Measurements from ENCODE around the gene ACBD4.

ACBD4 gene, protein sequence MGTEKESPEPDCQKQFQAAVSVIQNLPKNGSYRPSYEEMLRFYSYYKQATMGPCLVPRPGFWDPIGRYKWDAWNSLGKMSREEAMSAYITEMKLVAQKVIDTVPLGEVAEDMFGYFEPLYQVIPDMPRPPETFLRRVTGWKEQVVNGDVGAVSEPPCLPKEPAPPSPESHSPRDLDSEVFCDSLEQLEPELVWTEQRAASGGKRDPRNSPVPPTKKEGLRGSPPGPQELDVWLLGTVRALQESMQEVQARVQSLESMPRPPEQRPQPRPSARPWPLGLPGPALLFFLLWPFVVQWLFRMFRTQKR

DNA sequence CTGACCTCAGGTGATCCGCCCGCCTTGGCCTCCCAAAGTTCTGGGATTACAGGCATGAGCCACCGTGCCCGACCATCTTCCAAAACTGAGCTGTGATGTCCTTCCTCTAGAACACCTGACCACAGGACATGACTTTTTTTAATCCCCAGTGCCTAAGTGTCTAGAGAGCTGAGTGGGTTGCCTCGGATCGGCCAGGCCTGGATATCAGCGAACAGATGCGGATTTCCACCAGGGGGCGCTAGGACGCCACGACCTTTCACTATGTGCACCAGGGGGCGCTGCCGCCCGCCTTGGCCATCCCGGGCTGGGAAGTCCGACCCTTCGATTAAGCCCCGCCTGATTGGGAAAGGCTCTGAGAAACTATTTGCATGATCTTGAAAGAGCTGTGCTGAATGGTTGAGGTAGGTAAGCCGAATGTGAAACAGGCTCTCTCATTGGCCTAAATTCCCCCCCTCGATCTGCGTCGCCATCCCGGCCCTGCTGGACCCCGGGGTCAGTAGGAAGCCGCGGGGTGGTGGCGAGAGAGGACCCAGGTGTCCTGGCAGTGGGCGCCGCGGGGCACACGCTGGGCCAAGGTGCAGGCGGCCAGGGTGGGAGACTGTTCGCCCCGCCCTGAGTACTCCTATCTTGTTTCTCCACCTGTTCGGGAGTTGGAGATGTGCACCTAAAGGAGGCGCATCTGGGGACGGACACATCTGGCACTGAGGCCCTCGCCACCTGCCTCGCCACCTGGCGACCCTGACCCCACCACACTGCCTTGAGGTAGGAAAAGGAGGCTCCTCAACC, at the start of gene ACBD4:
Gene ACBD4, plus strand, starts transcription at position 496 of the 786 bp plus-strand sequence. CDS start 458 bp downstream, outside the sequence.
- TF ChIP-seq, protein P1, sequence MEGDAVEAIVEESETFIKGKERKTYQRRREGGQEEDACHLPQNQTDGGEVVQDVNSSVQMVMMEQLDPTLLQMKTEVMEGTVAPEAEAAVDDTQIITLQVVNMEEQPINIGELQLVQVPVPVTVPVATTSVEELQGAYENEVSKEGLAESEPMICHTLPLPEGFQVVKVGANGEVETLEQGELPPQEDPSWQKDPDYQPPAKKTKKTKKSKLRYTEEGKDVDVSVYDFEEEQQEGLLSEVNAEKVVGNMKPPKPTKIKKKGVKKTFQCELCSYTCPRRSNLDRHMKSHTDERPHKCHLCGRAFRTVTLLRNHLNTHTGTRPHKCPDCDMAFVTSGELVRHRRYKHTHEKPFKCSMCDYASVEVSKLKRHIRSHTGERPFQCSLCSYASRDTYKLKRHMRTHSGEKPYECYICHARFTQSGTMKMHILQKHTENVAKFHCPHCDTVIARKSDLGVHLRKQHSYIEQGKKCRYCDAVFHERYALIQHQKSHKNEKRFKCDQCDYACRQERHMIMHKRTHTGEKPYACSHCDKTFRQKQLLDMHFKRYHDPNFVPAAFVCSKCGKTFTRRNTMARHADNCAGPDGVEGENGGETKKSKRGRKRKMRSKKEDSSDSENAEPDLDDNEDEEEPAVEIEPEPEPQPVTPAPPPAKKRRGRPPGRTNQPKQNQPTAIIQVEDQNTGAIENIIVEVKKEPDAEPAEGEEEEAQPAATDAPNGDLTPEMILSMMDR (IDR thresholded peaks at IDR 0.05; ENCODE audit: low read depth, low read length, missing control alignments): peak; percentile 100
- peak; percentile 95 for DNase-seq (ENCODE audit: low read depth)
- in situ Hi-C loops (cut with HindIII; ENCODE audit: low sequenced_read_pairs): no loop called here
- peak within 1 kb of the TSS; percentile 53 for H3K4me3 ChIP-seq (ENCODE audit: low read depth, low read length)

DNA sequence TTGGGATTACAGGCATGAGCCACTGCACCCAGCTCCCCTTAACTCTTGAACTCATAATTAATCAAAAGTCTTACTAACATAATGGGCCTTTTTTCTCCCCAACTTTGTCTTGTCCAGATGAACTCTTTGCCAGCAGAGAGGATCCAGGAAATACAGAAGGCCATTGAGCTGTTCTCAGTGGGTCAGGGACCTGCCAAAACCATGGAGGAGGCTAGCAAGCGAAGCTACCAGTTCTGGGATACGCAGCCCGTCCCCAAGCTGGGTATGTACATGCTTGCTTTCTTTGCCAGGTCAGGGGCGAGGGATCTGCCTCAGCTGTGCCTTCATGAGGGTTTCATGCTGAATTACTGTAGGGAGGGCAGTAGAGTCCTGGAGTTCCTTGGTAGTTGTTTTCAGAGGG, 49.1 kb upstream of the ACBD4 start:
- no peak for DNase-seq (ENCODE audit: low read depth)
- in situ Hi-C loops (cut with HindIII; ENCODE audit: low sequenced_read_pairs): no loop called here

DNA sequence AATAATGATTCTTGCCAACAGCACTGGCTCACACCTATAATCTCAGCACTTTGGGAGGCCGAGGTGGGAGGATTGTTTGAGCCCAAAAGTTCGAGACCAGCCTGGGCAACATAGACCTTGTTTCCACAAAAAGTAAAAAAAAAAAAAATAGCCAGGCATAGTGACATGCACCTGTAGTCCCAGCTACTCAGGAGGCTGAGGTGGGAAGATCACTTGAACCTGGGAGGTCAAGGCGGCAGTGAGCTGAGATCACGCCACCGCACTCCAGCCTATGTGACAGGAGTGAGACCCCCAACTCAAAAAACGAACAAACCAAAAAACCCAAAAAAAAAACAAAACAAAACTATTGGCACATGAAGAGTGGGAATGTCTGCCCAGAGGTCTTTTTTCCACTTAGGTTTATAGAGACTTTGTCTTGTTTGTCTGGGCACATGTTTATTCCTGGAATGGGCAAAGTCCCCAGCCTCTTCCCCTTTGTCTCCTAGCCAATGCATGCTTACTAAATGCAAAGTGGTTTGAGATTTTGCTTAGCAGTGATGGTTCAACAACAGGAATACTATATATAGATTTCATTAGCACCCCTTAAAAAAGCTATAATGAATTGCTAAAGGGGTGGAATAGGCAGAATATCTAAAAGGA, 48.5 kb upstream of the ACBD4 start:
- in situ Hi-C loops (cut with HindIII; ENCODE audit: low sequenced_read_pairs): no loop called here
- H3K4me3 ChIP-seq (ENCODE audit: low read depth, low read length): no peak overlapping the region
- DNase-seq (ENCODE audit: low read depth): no peak
- TF ChIP-seq, protein P1 (IDR thresholded peaks at IDR 0.05; ENCODE audit: low read depth, low read length, missing control alignments): no peak

More for the DNA sequence above, 49.1 kb upstream of the ACBD4 start:
- H3K4me3 ChIP-seq (ENCODE audit: low read depth, low read length): no peak overlapping the region
- TF ChIP-seq, protein P1 (IDR thresholded peaks at IDR 0.05; ENCODE audit: low read depth, low read length, missing control alignments): no peak

DNA sequence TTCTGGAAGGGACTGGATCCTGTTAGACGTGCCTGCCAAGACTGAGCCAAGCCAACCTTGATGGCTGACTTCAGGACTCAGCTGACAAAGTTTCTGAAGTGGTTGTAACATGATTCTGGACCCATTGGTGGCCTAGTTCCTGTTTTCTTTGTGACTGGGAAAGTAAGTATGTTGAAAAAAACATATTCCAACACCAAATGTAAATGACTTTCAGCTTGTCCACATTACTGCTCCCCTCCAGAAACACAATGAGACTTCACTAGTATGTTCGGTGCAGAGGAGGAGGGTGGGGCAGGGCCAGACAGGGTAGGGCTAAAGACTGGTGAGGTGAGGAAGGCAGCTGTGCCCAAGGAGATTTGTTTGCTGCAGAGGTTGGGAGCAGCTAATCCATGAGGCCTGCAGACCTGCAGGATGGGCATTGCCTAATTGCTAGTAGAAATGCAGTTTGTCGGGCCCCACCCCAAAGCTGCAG, 47.9 kb upstream of the ACBD4 start:
- H3K4me3 ChIP-seq (ENCODE audit: low read depth, low read length): no peak overlapping the region
- TF ChIP-seq, protein P1 (IDR thresholded peaks at IDR 0.05; ENCODE audit: low read depth, low read length, missing control alignments): no peak
- in situ Hi-C loops (cut with HindIII; ENCODE audit: low sequenced_read_pairs): no loop called here
- DNase-seq (ENCODE audit: low read depth): peak; percentile 36

DNA sequence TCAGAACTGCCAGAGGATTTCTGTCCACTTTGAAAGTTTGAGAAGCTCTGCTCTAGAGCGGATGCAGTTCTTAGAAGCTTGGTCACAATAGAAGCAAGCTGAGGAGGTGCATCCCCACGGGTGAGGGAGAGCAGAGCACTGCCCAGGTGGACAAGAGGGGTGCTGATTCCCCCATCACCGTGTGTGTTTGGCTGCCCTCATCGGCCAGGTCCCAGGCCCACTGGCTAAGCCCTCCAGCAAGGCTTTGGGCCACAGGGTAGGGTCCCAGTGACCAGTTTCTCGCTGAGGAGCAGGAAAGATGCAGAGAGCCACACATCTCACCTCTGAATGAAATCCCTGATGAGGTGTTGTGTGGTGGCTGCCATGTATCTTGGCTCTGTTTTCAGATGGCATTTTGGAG, 47.5 kb upstream of the ACBD4 start:
- TF ChIP-seq, protein P1 (IDR thresholded peaks at IDR 0.05; ENCODE audit: low read depth, low read length, missing control alignments): no peak
- no peak for DNase-seq (ENCODE audit: low read depth)
- in situ Hi-C loops (cut with HindIII; ENCODE audit: low sequenced_read_pairs): no loop called here
- H3K4me3 ChIP-seq (ENCODE audit: low read depth, low read length): no peak overlapping the region

DNA sequence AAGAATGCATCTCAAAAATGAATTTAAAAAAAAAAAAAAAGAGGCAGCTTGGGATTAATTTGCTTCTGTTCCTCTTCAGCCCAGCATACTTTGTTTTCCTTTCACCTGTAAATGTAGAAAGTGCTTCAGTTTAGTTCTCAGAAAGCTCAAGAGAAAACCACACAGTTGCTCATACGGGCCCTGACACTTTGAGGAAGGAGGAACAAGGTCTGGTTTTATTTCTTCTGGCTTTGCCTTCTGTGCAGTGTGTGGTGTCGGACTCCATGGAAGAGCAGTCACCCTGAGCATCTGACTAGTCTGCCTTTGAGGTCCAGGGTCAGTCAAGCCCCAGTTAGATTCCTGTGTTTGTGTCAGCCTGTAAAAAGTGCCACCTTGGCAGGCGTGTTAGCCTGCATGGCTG, 46.7 kb upstream of the ACBD4 start:
- in situ Hi-C loops (cut with HindIII; ENCODE audit: low sequenced_read_pairs): no loop called here
- TF ChIP-seq, protein P1 (IDR thresholded peaks at IDR 0.05; ENCODE audit: low read depth, low read length, missing control alignments): no peak
- no peak overlapping the region for H3K4me3 ChIP-seq (ENCODE audit: low read depth, low read length)
- no peak for DNase-seq (ENCODE audit: low read depth)
